Measurements from ENCODE around the gene ZNF91. TPM values are rescaled to one million over a fixed set of nuclear protein-coding genes. Genes with fewer than 3 reads are reported as not detected.

The ZNF91 gene
- polyA plus RNA-seq (2011; rRNA removed) (14.5 and 18.7 TPM in 2 replicates), polyA minus RNA-seq (2011; rRNA and poly(A)+ RNA removed) (25.1 and 32.2 TPM in 2 replicates)

GRCh38 chr19:23395041-23395721 is at the start of gene ZNF91:
TSS of gene ZNF91 (minus strand) at chr19:23395471. CDS start at chr19:23395354, 117 bp downstream.
- DNase-seq (ENCODE audit: low read depth, low spot score): peak; percentile 87
- Histone ChIP-seq H3K9me3 (ENCODE audit: control insufficient read depth, insufficient read depth, low read length) (peaks cover 26% of the 10 kb centered on the region), H3K27ac (ENCODE audit: low read depth, low read length) (peak within 1 kb of the TSS; percentile 97), H3K4me3 (ENCODE audit: low read depth, low read length) (peak within 1 kb of the TSS; percentile 90), H3K27me3 (ENCODE audit: control insufficient read depth, insufficient read depth, low read length) (no peaks in the 10 kb centered on the region)
- POLR2A ChIA-PET: interaction anchor here (0.6 to 1.2 kb wide), 4 partner anchors 10 to 291 kb away, joined by 3 read pairs; partner anchors contain the start of gene ZNF675
- CTCF ChIA-PET: no interaction called here
- no peak for TF ChIP-seq CTCF (IDR thresholded peaks at IDR 0.05; ENCODE audit: low read depth, low read length)

GRCh38 chr19:23440791-23441190 is 45.5 kb upstream of the ZNF91 start:
- H3K4me3 ChIP-seq (ENCODE audit: low read depth, low read length): no peak overlapping the region
- DNase-seq (ENCODE audit: low read depth, low spot score): no peak
- H3K9me3 ChIP-seq (ENCODE audit: control insufficient read depth, insufficient read depth, low read length): peaks cover 28% of the 10 kb centered on the region; the same call in 1 of the 2 replicates
- ChIA-PET POLR2A (no interaction called here), CTCF (no interaction called here)
- TF ChIP-seq CTCF (IDR thresholded peaks at IDR 0.05; ENCODE audit: low read depth, low read length): peak; percentile 42
- no peaks in the 10 kb centered on the region for H3K27me3 ChIP-seq (ENCODE audit: control insufficient read depth, insufficient read depth, low read length)
- H3K27ac ChIP-seq (ENCODE audit: low read depth, low read length): no peak overlapping the region

- no peak overlapping the region for H3K4me3 ChIP-seq (ENCODE audit: low read depth, low read length)
- ChIA-PET POLR2A (no interaction called here), CTCF (no interaction called here)
- H3K27me3 ChIP-seq (ENCODE audit: control insufficient read depth, insufficient read depth, low read length): no peaks in the 10 kb centered on the region
- no peak overlapping the region for H3K27ac ChIP-seq (ENCODE audit: low read depth, low read length)
- peaks cover 30% of the 10 kb centered on the region for H3K9me3 ChIP-seq (ENCODE audit: control insufficient read depth, insufficient read depth, low read length)
- DNase-seq (ENCODE audit: low read depth, low spot score): no peak
- peak; percentile 20 for TF ChIP-seq CTCF (IDR thresholded peaks at IDR 0.05; ENCODE audit: low read depth, low read length)
These were observed 44.9 kb upstream of the ZNF91 start for GRCh38 chr19:23440207-23440606.

GRCh38 chr19:23439623-23440022 is 44.4 kb upstream of the ZNF91 start:
- CTCF ChIA-PET: no interaction called here
- POLR2A ChIA-PET: no interaction called here
- H3K4me3 ChIP-seq (ENCODE audit: low read depth, low read length): no peak overlapping the region
- no peaks in the 10 kb centered on the region for H3K27me3 ChIP-seq (ENCODE audit: control insufficient read depth, insufficient read depth, low read length)
- no peak overlapping the region for H3K27ac ChIP-seq (ENCODE audit: low read depth, low read length)
- peak; percentile 33; the same call in 1 of the 2 replicates for TF ChIP-seq CTCF (IDR thresholded peaks at IDR 0.05; ENCODE audit: low read depth, low read length)
- peaks cover 30% of the 10 kb centered on the region for H3K9me3 ChIP-seq (ENCODE audit: control insufficient read depth, insufficient read depth, low read length)
- no peak for DNase-seq (ENCODE audit: low read depth, low spot score)

- DNase-seq (ENCODE audit: low read depth, low spot score): no peak
- POLR2A ChIA-PET: no interaction called here
These were observed 42.6 kb upstream of the ZNF91 start for GRCh38 chr19:23437901-23438300.

More at GRCh38 chr19:23437901-23438300, 42.6 kb upstream of the ZNF91 start:
- Histone ChIP-seq H3K27ac (ENCODE audit: low read depth, low read length) (no peak overlapping the region), H3K9me3 (ENCODE audit: control insufficient read depth, insufficient read depth, low read length) (peaks cover 30% of the 10 kb centered on the region), H3K4me3 (ENCODE audit: low read depth, low read length) (no peak overlapping the region), H3K27me3 (ENCODE audit: control insufficient read depth, insufficient read depth, low read length) (no peaks in the 10 kb centered on the region)
- no peak for TF ChIP-seq CTCF (IDR thresholded peaks at IDR 0.05; ENCODE audit: low read depth, low read length)
- CTCF ChIA-PET: no interaction called here

Measured in AG04450 (cell line).